SK-N-MC (cell line): ENCODE data around the gene CPM.

ENCODE experiments used
- DNase-seq: peaks from one replicate; pipeline ENCODE4 v3.0.0-alpha.2; 2011; ENCODE audit warnings: low read depth, low spot score
- H3K27ac ChIP-seq: fragments of 200-600 bp; sonication (generic); 2 replicates; pipeline ENCODE4 v1.5.1; 2016; ENCODE audit warnings: mixed run types
- H3K36me3 ChIP-seq: fragments of 200-600 bp; sonication (generic); 2 replicates; pipeline ENCODE4 v1.6.1; 2017; ENCODE audit warnings: antibody characterized with exemption, low read length, mixed read lengths; ENCODE audit not compliant: insufficient read depth
- H3K4me3 ChIP-seq: fragments of 200-600 bp; sonication (generic); 2 replicates; pipeline ENCODE4 v1.5.1; 2016
- H3K9ac ChIP-seq: fragments of 200-600 bp; sonication (generic); 2 replicates; pipeline ENCODE4 v1.8.0; 2017; ENCODE audit warnings: mixed run types, mixed read lengths; ENCODE audit not compliant: insufficient read length
- H3K9me3 ChIP-seq: fragments of 200-600 bp; sonication (generic); 2 replicates; pipeline ENCODE4 v1.6.1; 2017; ENCODE audit warnings: low read depth, mild to moderate bottlenecking, antibody characterized with exemption, low read length, moderate library complexity, mixed read lengths
- EZH2 ChIP-seq: fragments of 200-600 bp; sonication (generic); IDR thresholded peaks from one replicate; pipeline ENCODE4 v1.6.1; 2017; ENCODE audit warnings: antibody characterized with exemption
- FOXP2 ChIP-seq: optimal IDR thresholded peaks from 2 replicates; pipeline ENCODE3; 2011; ENCODE audit warnings: mild to moderate bottlenecking, moderate library complexity; ENCODE audit not compliant: insufficient read depth; ENCODE audit errors: extremely low read length, control extremely low read depth
- POLR2AphosphoS5 ChIP-seq: IDR thresholded peaks from 2 replicates; pipeline ENCODE4 v1.6.1; 2012; ENCODE audit warnings: mild to moderate bottlenecking, low read depth, low read length, borderline replicate concordance

CPM gene

GRCh38 chr12:68932961-68933893 lies at the start of gene CPM:
Gene CPM (minus strand): TSS chr12:68933171. CDS start chr12:68932837, 334 bp downstream.
- TF ChIP-seq EZH2 (no peak), FOXP2 (no peak), POLR2AphosphoS5 (no peak)
- Histone ChIP-seq H3K27ac (no peak within 1 kb of the TSS), H3K9me3 (no peaks in the 10 kb centered on the region), H3K36me3 (no peaks in the 10 kb centered on the region), H3K9ac (no peak within 1 kb of the TSS), H3K4me3 (peak within 1 kb of the TSS; percentile 71)
- no peak for DNase-seq

GRCh38 chr12:68981516-68981915 lies 48.5 kb upstream of the CPM start:
- DNase-seq, result no peak
- H3K27ac ChIP-seq, result no peak overlapping the region
- H3K9ac ChIP-seq, result no peak overlapping the region
- H3K36me3 ChIP-seq, result no peaks in the 10 kb centered on the region
- no peaks in the 10 kb centered on the region for H3K9me3 ChIP-seq
- no peak overlapping the region for H3K4me3 ChIP-seq
- TF ChIP-seq EZH2, result no peak
- TF ChIP-seq POLR2AphosphoS5, result no peak
- TF ChIP-seq FOXP2, result no peak

GRCh38 chr12:68980476-68981212 lies 47.7 kb upstream of the CPM start:
- no peak for DNase-seq
- no peak overlapping the region for H3K4me3 ChIP-seq

GRCh38 chr12:68978678-68979077 lies 45.7 kb upstream of the CPM start:
- DNase-seq, result no peak
- TF ChIP-seq POLR2AphosphoS5 (no peak), EZH2 (no peak), FOXP2 (no peak)
- no peak overlapping the region for H3K9ac ChIP-seq
- H3K36me3 ChIP-seq, result no peaks in the 10 kb centered on the region
- H3K27ac ChIP-seq, result no peak overlapping the region
- H3K9me3 ChIP-seq, result no peaks in the 10 kb centered on the region
- no peak overlapping the region for H3K4me3 ChIP-seq

More at GRCh38 chr12:68980476-68981212, 47.7 kb upstream of the CPM start:
- no peak overlapping the region for H3K27ac ChIP-seq
- no peaks in the 10 kb centered on the region for H3K9me3 ChIP-seq
- TF ChIP-seq EZH2, result no peak
- TF ChIP-seq POLR2AphosphoS5, result no peak
- no peak for TF ChIP-seq FOXP2
- no peaks in the 10 kb centered on the region for H3K36me3 ChIP-seq
- no peak overlapping the region for H3K9ac ChIP-seq

GRCh38 chr12:68977909-68978610 lies 45.1 kb upstream of the CPM start:
- no peak for DNase-seq
- H3K9ac ChIP-seq, result no peak overlapping the region
- TF ChIP-seq FOXP2, result no peak
- no peak for TF ChIP-seq EZH2
- TF ChIP-seq POLR2AphosphoS5, result no peak
- H3K27ac ChIP-seq, result no peak overlapping the region
- no peaks in the 10 kb centered on the region for H3K36me3 ChIP-seq
- no peak overlapping the region for H3K4me3 ChIP-seq
- H3K9me3 ChIP-seq, result no peaks in the 10 kb centered on the region

- Histone ChIP-seq H3K4me3 (no peak overlapping the region), H3K27ac (no peak overlapping the region), H3K9me3 (no peaks in the 10 kb centered on the region), H3K9ac (no peak overlapping the region), H3K36me3 (no peaks in the 10 kb centered on the region)
- no peak for TF ChIP-seq POLR2AphosphoS5
- TF ChIP-seq EZH2, result no peak
- TF ChIP-seq FOXP2, result no peak
- no peak for DNase-seq
These were observed 44.4 kb upstream of the CPM start for GRCh38 chr12:68977335-68977734.

- no peak overlapping the region for H3K9ac ChIP-seq
- DNase-seq, result no peak
- H3K36me3 ChIP-seq, result no peaks in the 10 kb centered on the region
- no peak overlapping the region for H3K27ac ChIP-seq
- no peak overlapping the region for H3K4me3 ChIP-seq
- no peaks in the 10 kb centered on the region for H3K9me3 ChIP-seq
- TF ChIP-seq FOXP2, result no peak
- no peak for TF ChIP-seq EZH2
- no peak for TF ChIP-seq POLR2AphosphoS5
These were observed 43.4 kb upstream of the CPM start for GRCh38 chr12:68976395-68976841.

GRCh38 chr12:68975811-68976210 lies 42.8 kb upstream of the CPM start:
- H3K9me3 ChIP-seq, result no peaks in the 10 kb centered on the region
- H3K4me3 ChIP-seq, result no peak overlapping the region
- no peak overlapping the region for H3K27ac ChIP-seq
- H3K36me3 ChIP-seq, result no peaks in the 10 kb centered on the region
- DNase-seq, result no peak
- TF ChIP-seq POLR2AphosphoS5, result no peak
- no peak for TF ChIP-seq EZH2
- TF ChIP-seq FOXP2, result no peak
- H3K9ac ChIP-seq, result no peak overlapping the region
